ENCODE data around the gene RCL1.
A peak's percentile ranks its signal among the peaks of the same experiment; 100 is the strongest.
"Not testable (repeated sequence)": the region's sequence is repeated elsewhere in the genome, so short reads cannot be mapped to it uniquely, and the experiment has no call there.

Gene RCL1

DNA sequence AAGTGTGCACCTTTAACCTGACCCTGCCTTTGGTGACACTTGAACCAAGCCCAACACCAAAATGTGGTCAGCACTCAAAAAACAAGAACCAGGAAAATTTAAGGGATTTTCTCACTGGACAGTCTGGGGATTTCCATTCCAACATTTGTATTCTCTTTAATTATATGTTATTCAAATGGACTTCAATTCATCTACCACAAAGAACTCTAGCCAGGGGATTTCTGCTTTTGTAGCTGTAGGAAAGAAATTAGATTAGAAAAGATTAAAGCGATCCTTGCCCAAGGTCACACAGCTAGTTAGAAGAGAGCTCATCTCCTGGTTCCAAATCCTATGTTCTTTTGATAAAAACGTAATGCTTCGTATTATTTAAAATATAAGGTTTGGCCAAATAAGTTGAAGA is 97.5 kb downstream of the RCL1 start:
- DNase-seq = no peak

- no peak for DNase-seq
These were observed 98.2 kb downstream of the RCL1 start for GRCh38 chr9:4890929-4891328.

DNA sequence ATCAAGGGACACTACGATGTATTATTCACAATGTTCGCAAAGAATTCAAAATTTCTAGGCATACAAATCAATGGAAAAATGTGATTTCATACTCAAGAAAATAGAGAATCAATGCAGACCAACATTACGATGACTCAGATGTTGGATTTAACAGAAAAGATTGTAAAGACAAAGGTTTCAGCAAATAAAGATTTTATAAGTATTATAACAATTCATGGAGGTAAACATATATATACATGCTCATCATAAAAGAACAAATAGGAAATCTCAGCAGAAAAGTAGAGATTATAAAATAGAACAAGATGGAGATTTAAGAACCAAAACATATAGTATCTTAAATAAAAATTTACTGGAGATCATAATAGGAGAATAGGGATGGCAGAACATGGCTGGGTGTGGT is 98.9 kb downstream of the RCL1 start:
- no peak for DNase-seq

DNA sequence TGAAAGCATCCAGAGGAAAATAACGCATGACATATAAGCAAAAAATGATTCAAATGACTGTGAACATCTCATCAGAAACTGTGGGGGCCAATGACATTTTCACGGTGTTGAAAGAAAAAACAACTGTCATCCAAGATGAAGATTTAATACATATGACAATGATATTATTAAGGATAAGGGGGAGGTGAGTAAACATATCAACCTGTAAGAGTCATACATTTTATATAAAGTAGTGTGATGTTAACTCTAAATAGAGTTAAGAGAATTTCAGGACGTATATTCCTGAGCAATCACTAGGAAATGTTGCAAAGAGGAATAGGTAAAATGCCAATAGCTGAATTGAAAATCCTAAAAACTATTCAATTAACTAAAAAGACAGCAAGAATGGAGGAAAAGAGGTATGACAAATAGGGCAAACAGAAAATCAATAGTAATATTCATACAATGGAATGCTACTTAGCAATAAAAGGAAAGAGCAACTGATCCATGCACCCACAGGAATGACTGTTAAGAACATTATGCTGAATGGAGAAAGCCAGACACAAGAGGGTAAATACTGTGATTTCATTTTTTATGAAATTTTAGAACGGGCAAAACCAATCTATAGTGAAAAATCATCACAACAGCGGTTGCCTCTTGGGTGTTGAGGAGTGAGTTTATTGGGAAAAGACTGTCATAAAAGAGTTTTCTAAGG is 99.9 kb downstream of the RCL1 start:
- DNase-seq = no peak

GRCh38 chr9:4894076-4894475 is 101.3 kb downstream of the RCL1 start:
- no peak for DNase-seq

DNA sequence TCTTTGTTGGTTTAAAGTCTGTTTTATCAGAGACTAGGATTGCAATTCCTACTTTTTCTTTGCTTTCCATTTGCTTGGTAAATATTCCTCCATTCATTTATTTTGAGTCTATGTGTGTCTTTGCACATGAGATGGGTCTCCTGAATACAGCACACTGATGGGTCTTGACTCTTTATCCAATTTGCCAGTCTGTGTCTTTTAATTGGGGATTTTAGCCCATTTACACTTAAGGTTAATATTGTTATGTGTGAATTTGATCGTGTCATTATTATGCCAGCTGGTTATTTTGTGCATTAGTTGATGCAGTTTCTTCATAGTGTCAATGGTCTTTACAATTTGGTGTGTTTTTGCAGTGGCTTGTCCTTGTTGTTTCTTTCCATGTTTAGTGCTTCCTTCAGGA is 107.1 kb downstream of the RCL1 start:
- DNase-seq = not testable (repeated sequence)

DNA sequence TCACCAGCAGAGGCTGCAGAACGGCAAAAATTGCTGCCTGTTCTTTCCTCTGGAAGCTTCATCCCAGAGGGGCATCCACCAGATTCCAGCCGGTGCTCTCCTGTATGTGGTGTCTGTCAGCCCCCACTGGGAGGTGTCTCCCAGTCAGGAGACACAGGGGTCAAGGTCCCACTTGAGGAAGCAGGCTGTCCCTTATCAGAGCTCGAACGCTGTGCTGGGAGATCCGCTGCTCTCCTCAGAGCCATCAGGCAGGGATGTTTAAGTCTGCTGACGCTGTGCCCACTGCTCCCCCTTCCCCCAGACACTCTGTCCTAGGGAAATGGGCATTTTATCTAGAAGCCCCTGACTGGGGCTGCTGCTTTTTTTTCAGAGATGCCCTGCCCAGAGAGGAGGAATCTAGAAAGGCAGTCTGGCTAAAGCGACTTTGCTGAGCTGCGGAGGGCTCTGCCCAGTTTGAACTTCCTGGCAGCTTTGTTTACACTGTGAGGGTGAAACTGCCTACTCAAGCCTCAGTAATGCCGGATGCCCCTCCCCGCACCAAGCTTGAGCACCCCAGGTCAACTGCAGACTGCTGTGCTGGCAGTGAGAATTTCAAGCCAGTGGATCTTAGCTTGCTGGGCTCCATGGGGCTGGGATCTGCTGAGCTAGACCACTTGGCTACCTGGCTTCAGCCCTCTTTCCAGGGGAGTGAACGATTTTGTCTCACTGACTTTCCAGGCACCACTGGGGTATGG is 108.8 kb downstream of the RCL1 start:
- DNase-seq = peak; percentile 11

DNA sequence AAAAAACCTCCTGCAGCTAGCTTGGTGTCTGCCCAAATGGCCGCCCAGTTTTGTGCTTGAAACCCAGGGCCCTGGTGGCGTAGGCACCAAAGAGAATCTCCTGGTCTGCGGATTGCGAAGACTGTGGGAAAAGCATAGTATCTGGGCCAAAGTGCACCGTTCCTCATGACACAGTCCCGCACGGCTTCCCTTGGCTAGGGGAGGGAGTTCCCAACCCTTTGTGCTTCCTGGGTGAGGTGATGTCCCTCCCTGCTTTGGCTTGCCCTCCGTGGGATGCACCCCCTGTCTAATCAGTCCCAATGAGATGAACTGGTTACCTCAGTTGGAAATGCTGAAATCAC is 109.4 kb downstream of the RCL1 start:
- no peak for DNase-seq

- DNase-seq = no peak
These were observed 111.8 kb downstream of the RCL1 start for GRCh38 chr9:4904322-4905134.

DNA sequence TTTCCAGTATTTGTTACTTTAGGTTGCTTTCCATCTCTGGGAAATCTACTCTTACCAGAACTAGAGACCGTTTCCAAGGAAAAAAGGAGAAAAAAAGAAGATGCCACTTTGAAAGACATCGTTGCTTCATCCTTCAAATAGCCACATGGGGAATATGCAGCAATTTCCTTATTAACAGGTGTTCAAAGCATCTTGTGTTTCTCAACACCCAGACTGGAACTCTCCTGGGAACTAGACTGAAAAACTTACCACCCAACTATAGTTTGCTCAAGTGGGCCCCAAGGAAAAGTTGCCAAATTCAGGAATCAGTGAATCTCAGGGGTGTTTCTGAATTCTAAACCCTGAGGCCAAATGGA is 112.4 kb downstream of the RCL1 start:
- DNase-seq = no peak

Measured in activated naive CD4-positive, alpha-beta T cell treated with Interleukin-2 at 50 U/mL for 16 hours (primary cell).